ENCODE results near the gene ABTB1.

DNA sequence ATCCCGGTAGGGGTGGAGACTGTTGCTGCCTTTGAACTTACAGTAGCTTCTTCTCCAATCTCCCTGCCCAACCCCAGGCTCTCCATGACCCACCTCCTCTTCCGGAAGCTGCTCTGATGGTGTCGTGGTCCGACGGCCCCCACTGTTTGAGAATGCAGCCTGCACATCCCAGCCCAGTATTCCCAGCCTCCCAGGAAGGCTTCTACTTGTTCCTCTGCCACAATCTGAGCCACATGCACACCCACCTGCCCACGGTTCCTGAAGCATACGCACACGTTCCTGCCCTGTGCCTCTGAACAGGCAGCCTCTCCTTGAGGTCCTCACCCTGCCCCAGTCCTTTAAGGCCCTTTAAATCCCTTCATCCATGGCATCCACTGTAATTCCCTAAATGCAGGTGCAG is 57.4 kb downstream of the ABTB1 start:
- TF ChIP-seq, protein P1, sequence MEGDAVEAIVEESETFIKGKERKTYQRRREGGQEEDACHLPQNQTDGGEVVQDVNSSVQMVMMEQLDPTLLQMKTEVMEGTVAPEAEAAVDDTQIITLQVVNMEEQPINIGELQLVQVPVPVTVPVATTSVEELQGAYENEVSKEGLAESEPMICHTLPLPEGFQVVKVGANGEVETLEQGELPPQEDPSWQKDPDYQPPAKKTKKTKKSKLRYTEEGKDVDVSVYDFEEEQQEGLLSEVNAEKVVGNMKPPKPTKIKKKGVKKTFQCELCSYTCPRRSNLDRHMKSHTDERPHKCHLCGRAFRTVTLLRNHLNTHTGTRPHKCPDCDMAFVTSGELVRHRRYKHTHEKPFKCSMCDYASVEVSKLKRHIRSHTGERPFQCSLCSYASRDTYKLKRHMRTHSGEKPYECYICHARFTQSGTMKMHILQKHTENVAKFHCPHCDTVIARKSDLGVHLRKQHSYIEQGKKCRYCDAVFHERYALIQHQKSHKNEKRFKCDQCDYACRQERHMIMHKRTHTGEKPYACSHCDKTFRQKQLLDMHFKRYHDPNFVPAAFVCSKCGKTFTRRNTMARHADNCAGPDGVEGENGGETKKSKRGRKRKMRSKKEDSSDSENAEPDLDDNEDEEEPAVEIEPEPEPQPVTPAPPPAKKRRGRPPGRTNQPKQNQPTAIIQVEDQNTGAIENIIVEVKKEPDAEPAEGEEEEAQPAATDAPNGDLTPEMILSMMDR (IDR thresholded peaks at IDR 0.05) = no peak
- TF ChIP-seq POLR2A (IDR thresholded peaks at IDR 0.05) (no peak), POLR2AphosphoS5 (IDR thresholded peaks at IDR 0.05) (no peak)

Measured in sigmoid colon (tissue), 4 donors.